ENCODE data around the gene CTSD.

CTSD gene

GRCh38 chr11:1743585-1744136 is 20.1 kb downstream of the CTSD start:
- Histone ChIP-seq H3K4me1 (ENCODE audit: insufficient read depth, poor library complexity, severe bottlenecking) (no peaks in the 10 kb centered on the region), H3K27me3 (ENCODE audit: insufficient read depth, poor library complexity, severe bottlenecking) (peaks cover 9% of the 10 kb centered on the region), H3K36me3 (ENCODE audit: low read depth) (no peaks in the 10 kb centered on the region), H3K9me3 (ENCODE audit: severe bottlenecking) (no peaks in the 10 kb centered on the region), H3K27ac (ENCODE audit: poor library complexity, severe bottlenecking) (no peak overlapping the region), H3K4me3 (ENCODE audit: severe bottlenecking) (no peak overlapping the region)
- DNase-seq (ENCODE audit: low spot score), result no peak
- no peak for ATAC-seq (ENCODE audit: low read depth)
- no peak for TF ChIP-seq CTCF (IDR thresholded peaks at IDR 0.05; ENCODE audit: poor library complexity, severe bottlenecking)

- H3K36me3 ChIP-seq (ENCODE audit: low read depth), result no peaks in the 10 kb centered on the region
- H3K27me3 ChIP-seq (ENCODE audit: insufficient read depth, poor library complexity, severe bottlenecking), result peaks cover 3% of the 10 kb centered on the region
- no peak overlapping the region for H3K4me3 ChIP-seq (ENCODE audit: severe bottlenecking)
- no peak for TF ChIP-seq CTCF (IDR thresholded peaks at IDR 0.05; ENCODE audit: poor library complexity, severe bottlenecking)
- ATAC-seq (ENCODE audit: low read depth) (no peak), DNase-seq (ENCODE audit: low spot score) (no peak)
- H3K9me3 ChIP-seq (ENCODE audit: severe bottlenecking), result no peaks in the 10 kb centered on the region
- H3K27ac ChIP-seq (ENCODE audit: poor library complexity, severe bottlenecking), result no peak overlapping the region
- H3K4me1 ChIP-seq (ENCODE audit: insufficient read depth, poor library complexity, severe bottlenecking), result no peaks in the 10 kb centered on the region
Observed at GRCh38 chr11:1742869-1743584, 20.7 kb downstream of the CTSD start.

GRCh38 chr11:1742371-1742770 is 21.4 kb downstream of the CTSD start:
- no peak for DNase-seq (ENCODE audit: low spot score)
- Histone ChIP-seq H3K4me3 (ENCODE audit: severe bottlenecking) (no peak overlapping the region), H3K9me3 (ENCODE audit: severe bottlenecking) (no peaks in the 10 kb centered on the region), H3K27me3 (ENCODE audit: insufficient read depth, poor library complexity, severe bottlenecking) (no peaks in the 10 kb centered on the region), H3K27ac (ENCODE audit: poor library complexity, severe bottlenecking) (no peak overlapping the region), H3K36me3 (ENCODE audit: low read depth) (no peaks in the 10 kb centered on the region), H3K4me1 (ENCODE audit: insufficient read depth, poor library complexity, severe bottlenecking) (no peaks in the 10 kb centered on the region)
- TF ChIP-seq CTCF (IDR thresholded peaks at IDR 0.05; ENCODE audit: poor library complexity, severe bottlenecking), result no peak
- ATAC-seq (ENCODE audit: low read depth), result no peak

GRCh38 chr11:1741741-1742140 is 22.0 kb downstream of the CTSD start:
- Histone ChIP-seq H3K27ac (ENCODE audit: poor library complexity, severe bottlenecking) (no peak overlapping the region), H3K36me3 (ENCODE audit: low read depth) (no peaks in the 10 kb centered on the region), H3K4me3 (ENCODE audit: severe bottlenecking) (no peak overlapping the region), H3K9me3 (ENCODE audit: severe bottlenecking) (no peaks in the 10 kb centered on the region), H3K4me1 (ENCODE audit: insufficient read depth, poor library complexity, severe bottlenecking) (no peaks in the 10 kb centered on the region), H3K27me3 (ENCODE audit: insufficient read depth, poor library complexity, severe bottlenecking) (no peaks in the 10 kb centered on the region)
- no peak for TF ChIP-seq CTCF (IDR thresholded peaks at IDR 0.05; ENCODE audit: poor library complexity, severe bottlenecking)
- DNase-seq (ENCODE audit: low spot score) (no peak), ATAC-seq (ENCODE audit: low read depth) (no peak)

Data from RWPE2 (cell line).